ENCODE measurements around the gene KLF3. TPM values are rescaled to one million over a fixed set of nuclear protein-coding genes. Genes with fewer than 3 reads are reported as not detected.

KLF3 gene
- total RNA-seq, 1 experiment from 2014 or later: 14.4 TPM

DNA sequence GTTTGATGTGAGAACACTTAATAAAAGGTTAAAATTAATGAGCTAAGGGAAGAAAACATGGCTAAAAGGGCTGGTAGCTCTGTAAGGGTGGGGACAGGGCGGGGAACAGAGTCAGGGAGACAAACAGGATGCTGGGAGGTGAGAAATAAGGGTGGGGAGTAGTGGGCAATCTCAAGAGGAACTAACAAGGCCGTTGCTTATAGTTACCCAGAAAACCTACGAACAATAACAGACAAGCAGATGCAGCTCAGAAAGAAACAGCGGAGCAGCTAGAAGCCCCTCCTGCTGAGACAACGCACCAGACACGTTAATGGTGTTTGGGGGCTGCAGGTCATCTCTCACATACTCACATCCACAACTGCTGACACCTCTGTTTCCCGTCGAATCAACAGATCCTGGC lies 9.7 kb upstream of the KLF3 start:
- Histone ChIP-seq H3K4me3 (ENCODE audit: low read depth in 2 of 2, low read length in 2 of 2) (no peak overlapping the region), H3K27me3 (ENCODE audit: control insufficient read depth, insufficient read depth, low read length) (no peaks in the 10 kb centered on the region), H3K4me1 (ENCODE audit: control insufficient read depth, insufficient read depth, low read length) (no peaks in the 10 kb centered on the region), H3K36me3 (ENCODE audit: control insufficient read depth, insufficient read depth, low read length) (no peaks in the 10 kb centered on the region), H3K27ac (ENCODE audit: low read length) (no peak overlapping the region), H3K9me3 (ENCODE audit: control insufficient read depth, insufficient read depth, low read depth, low read length) (no peaks in the 10 kb centered on the region)
- DNase-seq (ENCODE audit: low read depth, low spot score): no peak
- ChIA-PET POLR2A (interaction anchor here (0.6 kb wide), 1 partner anchor 59 kb away, joined by 3 read pairs; no protein-coding TSS in a partner anchor), CTCF (no interaction called here)
- intact Hi-C loops (cut with micrococcal nuclease; ENCODE audit: unreplicated experiment) (no loop called here), in situ Hi-C loops (cut with HindIII; ENCODE audit: low pct_unique_long_range_greater_than_20kb, low sequenced_read_pairs) (no loop called here)
- no TSS peak for BruUV-seq (replicated peaks)
- no peak for TF ChIP-seq POLR2AphosphoS5 (IDR thresholded peaks at IDR 0.05; ENCODE audit: low read depth, low read length)
- ATAC-seq: no peak

DNA sequence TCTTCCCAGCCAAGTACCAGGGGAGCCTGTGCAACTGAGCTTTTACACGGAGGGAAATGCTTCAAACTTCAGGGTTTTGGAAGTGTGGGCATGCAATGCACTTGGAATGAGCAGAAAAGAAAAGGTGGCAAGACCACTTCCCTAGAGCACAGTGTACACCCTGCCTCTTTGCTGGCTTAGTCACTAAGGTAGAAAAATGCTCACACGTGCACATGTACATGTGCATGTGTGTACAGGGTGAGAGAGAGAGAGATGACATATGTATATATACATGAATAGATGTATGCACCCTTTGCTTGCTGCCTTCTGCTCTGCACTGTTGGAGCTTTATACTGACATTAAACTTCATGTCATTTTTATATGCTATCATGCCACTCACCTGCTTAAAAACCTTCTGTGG lies 7.9 kb upstream of the KLF3 start:
- intact Hi-C loops (cut with micrococcal nuclease; ENCODE audit: unreplicated experiment): no loop called here
- DNase-seq (ENCODE audit: low read depth, low spot score) (no peak), ATAC-seq (no peak)
- H3K36me3 ChIP-seq (ENCODE audit: control insufficient read depth, insufficient read depth, low read length): no peaks in the 10 kb centered on the region
- no peaks in the 10 kb centered on the region for H3K27me3 ChIP-seq (ENCODE audit: control insufficient read depth, insufficient read depth, low read length)
- in situ Hi-C loops (cut with HindIII; ENCODE audit: low pct_unique_long_range_greater_than_20kb, low sequenced_read_pairs): no loop called here
- CTCF ChIA-PET: no interaction called here
- no peak overlapping the region for H3K27ac ChIP-seq (ENCODE audit: low read length)
- H3K9me3 ChIP-seq (ENCODE audit: control insufficient read depth, insufficient read depth, low read depth, low read length): no peaks in the 10 kb centered on the region
- H3K4me3 ChIP-seq (ENCODE audit: low read depth in 2 of 2, low read length in 2 of 2): no peak overlapping the region
- no peaks in the 10 kb centered on the region for H3K4me1 ChIP-seq (ENCODE audit: control insufficient read depth, insufficient read depth, low read length)
- TF ChIP-seq, protein P1, sequence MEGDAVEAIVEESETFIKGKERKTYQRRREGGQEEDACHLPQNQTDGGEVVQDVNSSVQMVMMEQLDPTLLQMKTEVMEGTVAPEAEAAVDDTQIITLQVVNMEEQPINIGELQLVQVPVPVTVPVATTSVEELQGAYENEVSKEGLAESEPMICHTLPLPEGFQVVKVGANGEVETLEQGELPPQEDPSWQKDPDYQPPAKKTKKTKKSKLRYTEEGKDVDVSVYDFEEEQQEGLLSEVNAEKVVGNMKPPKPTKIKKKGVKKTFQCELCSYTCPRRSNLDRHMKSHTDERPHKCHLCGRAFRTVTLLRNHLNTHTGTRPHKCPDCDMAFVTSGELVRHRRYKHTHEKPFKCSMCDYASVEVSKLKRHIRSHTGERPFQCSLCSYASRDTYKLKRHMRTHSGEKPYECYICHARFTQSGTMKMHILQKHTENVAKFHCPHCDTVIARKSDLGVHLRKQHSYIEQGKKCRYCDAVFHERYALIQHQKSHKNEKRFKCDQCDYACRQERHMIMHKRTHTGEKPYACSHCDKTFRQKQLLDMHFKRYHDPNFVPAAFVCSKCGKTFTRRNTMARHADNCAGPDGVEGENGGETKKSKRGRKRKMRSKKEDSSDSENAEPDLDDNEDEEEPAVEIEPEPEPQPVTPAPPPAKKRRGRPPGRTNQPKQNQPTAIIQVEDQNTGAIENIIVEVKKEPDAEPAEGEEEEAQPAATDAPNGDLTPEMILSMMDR (IDR thresholded peaks at IDR 0.05): no peak
- TF ChIP-seq POLR2AphosphoS5 (IDR thresholded peaks at IDR 0.05; ENCODE audit: low read depth, low read length): no peak
- TF ChIP-seq, protein P2, sequence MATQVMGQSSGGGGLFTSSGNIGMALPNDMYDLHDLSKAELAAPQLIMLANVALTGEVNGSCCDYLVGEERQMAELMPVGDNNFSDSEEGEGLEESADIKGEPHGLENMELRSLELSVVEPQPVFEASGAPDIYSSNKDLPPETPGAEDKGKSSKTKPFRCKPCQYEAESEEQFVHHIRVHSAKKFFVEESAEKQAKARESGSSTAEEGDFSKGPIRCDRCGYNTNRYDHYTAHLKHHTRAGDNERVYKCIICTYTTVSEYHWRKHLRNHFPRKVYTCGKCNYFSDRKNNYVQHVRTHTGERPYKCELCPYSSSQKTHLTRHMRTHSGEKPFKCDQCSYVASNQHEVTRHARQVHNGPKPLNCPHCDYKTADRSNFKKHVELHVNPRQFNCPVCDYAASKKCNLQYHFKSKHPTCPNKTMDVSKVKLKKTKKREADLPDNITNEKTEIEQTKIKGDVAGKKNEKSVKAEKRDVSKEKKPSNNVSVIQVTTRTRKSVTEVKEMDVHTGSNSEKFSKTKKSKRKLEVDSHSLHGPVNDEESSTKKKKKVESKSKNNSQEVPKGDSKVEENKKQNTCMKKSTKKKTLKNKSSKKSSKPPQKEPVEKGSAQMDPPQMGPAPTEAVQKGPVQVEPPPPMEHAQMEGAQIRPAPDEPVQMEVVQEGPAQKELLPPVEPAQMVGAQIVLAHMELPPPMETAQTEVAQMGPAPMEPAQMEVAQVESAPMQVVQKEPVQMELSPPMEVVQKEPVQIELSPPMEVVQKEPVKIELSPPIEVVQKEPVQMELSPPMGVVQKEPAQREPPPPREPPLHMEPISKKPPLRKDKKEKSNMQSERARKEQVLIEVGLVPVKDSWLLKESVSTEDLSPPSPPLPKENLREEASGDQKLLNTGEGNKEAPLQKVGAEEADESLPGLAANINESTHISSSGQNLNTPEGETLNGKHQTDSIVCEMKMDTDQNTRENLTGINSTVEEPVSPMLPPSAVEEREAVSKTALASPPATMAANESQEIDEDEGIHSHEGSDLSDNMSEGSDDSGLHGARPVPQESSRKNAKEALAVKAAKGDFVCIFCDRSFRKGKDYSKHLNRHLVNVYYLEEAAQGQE (IDR thresholded peaks at IDR 0.05; ENCODE audit: insufficient read depth in 1 of 2, low read depth in 2 of 2, low read length in 1 of 2): no peak
- no peak for TF ChIP-seq TCF7L2 (IDR thresholded peaks at IDR 0.05; ENCODE audit: low read depth, low read length)
- POLR2A ChIA-PET: no interaction called here
- BruUV-seq (replicated peaks): no TSS peak

DNA sequence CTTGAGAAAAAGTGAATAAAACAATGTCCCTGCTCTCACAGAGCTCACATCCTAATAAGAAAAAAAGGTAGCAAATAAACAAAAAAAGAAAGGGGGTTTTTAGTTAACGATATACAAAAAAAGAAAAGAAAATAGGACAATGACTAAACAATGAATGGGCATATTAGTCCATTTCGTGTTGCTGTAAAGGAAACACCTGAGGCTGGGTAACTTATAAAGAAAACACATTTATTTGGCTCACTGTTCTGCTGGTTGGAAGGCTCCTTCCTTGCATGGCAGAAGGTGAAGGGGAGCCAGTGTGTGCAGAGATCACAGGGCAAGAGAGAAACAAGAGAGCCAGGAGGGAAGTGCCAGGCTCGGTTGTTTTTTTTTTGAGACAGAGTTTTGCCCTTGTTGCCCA lies 4.7 kb upstream of the KLF3 start:
- DNase-seq (ENCODE audit: low read depth, low spot score) (no peak), ATAC-seq (no peak)
- intact Hi-C loops (cut with micrococcal nuclease; ENCODE audit: unreplicated experiment) (no loop called here), in situ Hi-C loops (cut with HindIII; ENCODE audit: low pct_unique_long_range_greater_than_20kb, low sequenced_read_pairs) (no loop called here)
- H3K4me1 ChIP-seq (ENCODE audit: control insufficient read depth, insufficient read depth, low read length): no peaks in the 10 kb centered on the region
- ChIA-PET CTCF (no interaction called here), POLR2A (no interaction called here)
- no peaks in the 10 kb centered on the region; the same call in 1 of the 2 replicates for H3K36me3 ChIP-seq (ENCODE audit: control insufficient read depth, insufficient read depth, low read length)
- BruUV-seq (replicated peaks): no TSS peak
- no peaks in the 10 kb centered on the region for H3K27me3 ChIP-seq (ENCODE audit: control insufficient read depth, insufficient read depth, low read length)
- H3K4me3 ChIP-seq (ENCODE audit: low read depth in 2 of 2, low read length in 2 of 2): no peak overlapping the region
- TF ChIP-seq, protein P1 (IDR thresholded peaks at IDR 0.05): no peak
- TF ChIP-seq, protein P2 (IDR thresholded peaks at IDR 0.05; ENCODE audit: insufficient read depth in 1 of 2, low read depth in 2 of 2, low read length in 1 of 2): no peak
- TF ChIP-seq POLR2AphosphoS5 (IDR thresholded peaks at IDR 0.05; ENCODE audit: low read depth, low read length) (no peak), TCF7L2 (IDR thresholded peaks at IDR 0.05; ENCODE audit: low read depth, low read length) (no peak), SIN3A (IDR thresholded peaks at IDR 0.05; ENCODE audit: borderline replicate concordance, insufficient read depth, low read depth, low read length) (no peak)
- H3K9me3 ChIP-seq (ENCODE audit: control insufficient read depth, insufficient read depth, low read depth, low read length): no peaks in the 10 kb centered on the region
- no peak overlapping the region for H3K27ac ChIP-seq (ENCODE audit: low read length)
